D341Med (cell line): ENCODE results near the gene CHCHD1.
"Not testable (repeated sequence)": the region's sequence is repeated elsewhere in the genome, so short reads cannot be mapped to it uniquely, and the experiment has no call there.

Source experiments
- DNase-seq: peaks from one replicate; pipeline ENCODE4 v3.0.0; 2012; ENCODE audit warnings: low spot score

Gene CHCHD1

DNA sequence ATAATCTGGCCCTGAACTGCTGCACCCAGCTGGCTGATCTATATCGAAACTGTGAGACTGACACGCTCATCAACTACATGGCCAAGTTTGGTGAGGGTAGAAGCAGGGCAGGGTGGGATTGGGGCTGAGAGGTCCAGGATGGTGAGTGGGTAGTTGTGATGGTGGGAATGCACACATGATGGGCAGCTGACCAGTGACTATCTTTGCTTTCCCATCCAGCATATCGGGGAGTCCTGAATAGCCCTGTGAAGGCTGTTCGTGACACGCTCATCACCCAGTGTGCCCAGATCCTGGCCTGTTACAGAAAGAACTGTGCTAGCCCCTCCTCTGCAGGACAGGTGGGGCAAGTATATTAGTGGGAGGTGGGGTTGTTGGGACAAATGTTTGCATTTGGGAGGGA lies 12.5 kb upstream of the CHCHD1 start:
- DNase-seq, result no peak

DNA sequence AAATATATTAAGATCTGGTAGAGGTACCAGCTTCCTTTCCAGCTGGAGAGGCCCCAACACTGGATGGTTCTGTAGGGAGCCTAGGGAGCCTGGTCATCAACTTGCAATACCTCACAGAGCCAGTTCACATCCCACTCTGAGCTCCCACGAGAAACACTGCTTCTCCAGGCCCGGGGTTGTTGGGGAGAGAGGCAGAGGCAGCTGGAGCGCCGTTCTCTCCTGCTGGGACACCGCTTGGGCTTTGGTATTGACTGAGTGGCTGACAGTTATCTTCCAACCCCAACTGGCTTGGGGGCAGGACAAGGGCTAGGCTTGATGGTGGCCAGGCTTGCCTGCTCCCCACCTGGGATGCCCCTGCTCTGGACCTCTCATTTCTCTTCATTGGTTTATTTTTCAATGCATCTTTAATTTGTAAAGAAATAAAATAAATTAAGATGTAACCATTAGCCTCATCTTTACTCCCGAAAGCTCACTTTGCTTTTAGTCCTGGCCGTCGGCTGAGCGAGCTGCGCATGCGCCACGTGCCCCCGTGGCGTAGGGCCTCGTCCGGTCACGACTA lies 10.0 kb upstream of the CHCHD1 start:
- peak; percentile 81 for DNase-seq

DNA sequence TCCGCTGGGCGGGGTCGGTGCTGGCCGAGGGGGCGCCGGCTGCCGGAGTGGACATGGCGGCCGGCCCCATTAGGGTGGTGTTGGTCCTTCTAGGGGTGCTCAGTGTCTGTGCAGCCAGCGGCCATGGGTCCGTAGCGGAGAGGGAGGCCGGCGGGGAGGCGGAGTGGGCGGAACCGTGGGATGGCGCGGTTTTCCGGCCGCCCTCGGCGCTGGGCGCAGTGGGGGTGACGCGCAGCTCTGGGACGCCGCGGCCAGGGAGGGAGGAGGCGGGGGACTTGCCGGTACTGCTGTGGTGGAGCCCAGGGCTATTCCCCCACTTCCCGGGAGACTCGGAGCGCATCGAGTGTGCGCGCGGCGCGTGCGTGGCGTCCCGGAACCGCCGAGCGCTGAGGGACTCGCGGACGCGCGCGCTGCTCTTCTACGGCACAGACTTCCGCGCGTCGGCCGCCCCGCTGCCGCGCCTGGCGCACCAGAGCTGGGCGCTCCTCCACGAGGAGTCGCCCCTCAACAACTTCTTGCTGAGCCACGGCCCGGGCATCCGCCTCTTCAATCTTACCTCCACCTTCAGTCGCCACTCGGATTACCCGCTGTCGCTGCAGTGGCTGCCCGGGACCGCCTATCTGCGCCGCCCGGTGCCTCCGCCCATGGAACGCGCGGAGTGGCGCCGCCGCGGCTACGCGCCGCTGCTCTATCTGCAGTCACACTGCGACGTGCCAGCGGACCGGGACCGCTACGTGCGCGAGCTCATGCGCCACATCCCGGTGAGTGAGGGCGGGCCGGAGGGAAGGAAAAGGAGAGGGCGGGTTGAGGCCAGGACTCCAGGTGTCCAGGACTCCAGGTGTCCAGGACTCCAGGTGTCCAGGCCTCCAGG lies 9.3 kb upstream of the CHCHD1 start:
- peak; percentile 80 for DNase-seq

DNA sequence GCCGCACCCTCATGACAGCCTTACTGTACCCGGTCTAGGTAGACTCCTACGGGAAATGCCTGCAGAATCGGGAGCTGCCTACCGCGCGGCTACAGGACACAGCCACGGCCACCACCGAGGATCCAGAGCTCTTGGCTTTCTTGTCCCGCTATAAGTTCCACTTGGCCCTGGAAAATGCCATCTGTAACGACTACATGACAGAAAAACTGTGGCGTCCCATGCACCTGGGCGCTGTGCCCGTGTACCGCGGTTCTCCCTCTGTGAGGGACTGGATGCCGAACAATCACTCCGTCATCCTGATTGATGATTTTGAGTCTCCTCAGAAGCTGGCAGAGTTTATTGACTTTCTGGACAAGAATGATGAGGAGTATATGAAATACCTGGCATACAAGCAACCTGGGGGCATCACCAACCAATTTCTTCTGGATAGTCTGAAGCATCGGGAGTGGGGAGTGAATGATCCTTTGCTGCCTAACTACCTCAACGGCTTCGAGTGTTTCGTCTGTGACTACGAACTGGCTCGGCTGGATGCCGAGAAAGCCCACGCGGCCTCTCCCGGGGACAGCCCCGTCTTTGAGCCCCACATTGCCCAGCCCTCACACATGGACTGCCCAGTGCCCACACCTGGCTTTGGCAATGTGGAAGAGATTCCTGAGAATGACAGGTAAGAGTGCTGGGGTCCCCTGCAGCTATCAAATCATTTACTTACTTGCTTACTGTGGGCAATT lies 8.5 kb upstream of the CHCHD1 start:
- no peak for DNase-seq

DNA sequence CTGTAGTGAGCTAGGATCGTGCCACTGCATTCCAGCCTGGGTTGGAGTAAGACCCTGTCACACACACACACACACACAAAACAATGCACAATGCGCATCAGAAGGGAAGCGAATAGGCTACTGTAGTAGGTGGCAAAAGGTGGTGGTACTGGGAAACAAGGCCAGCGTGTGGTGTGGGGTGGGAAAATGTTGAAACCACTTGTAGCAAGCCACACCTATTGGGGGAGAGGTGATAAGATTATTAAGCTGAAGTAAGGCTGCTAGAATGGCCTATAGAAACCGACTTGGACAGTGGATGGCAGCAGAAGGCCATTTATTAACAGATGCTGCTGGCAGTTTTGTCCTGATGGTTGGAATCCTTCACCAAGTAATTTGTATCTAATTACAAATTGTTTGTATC lies 7.2 kb upstream of the CHCHD1 start:
- no peak for DNase-seq

DNA sequence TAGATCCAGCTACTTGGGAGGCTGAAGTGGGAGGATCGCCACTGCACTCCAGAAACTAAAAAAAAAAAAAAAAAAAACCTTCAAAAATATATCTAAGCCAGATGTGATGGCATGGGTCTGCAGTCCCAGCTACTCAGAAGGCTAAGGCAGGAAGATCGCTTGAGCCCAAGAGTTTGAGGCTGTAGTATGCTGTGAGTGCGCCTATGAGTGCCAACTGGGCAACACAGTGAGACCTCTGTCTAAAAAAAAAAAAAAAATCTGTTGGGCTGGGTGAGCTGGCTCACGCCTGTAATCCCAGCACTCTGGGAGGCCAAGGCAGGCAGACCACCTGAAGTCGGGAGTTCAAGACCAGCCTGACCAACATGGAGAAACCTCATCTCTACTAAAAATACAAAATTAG lies 2.8 kb upstream of the CHCHD1 start:
- no peak for DNase-seq

DNA sequence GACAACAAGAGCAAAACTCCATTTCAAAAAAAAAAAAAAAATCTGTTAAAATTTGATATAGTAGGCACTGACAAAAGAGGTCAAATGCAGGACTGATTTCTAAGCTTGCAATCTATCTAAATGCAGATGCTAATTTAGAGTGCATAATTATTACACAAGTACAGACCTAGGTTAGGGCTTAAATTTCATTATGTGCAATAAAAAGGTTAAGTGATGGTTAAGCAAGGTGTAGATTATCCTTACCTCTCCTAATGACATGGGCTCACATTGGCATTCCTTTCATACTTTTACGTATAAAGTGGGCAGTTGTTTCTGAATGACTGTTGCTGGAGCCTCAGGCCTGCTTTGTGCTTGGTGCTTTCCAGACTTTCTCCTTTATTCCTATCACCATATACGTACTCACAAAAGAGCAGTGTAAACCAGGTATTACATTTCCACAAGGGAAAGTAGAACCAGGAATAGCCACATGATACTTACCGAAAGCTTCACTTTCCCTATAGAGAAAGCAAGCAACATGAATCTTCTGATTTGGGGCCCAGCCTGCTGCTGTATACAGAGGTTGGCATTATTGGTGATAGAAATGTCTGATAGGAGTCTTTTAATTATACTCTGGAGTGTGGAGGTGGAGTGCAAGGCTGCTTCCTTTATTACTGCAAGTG lies 2.2 kb upstream of the CHCHD1 start:
- DNase-seq, result no peak

DNA sequence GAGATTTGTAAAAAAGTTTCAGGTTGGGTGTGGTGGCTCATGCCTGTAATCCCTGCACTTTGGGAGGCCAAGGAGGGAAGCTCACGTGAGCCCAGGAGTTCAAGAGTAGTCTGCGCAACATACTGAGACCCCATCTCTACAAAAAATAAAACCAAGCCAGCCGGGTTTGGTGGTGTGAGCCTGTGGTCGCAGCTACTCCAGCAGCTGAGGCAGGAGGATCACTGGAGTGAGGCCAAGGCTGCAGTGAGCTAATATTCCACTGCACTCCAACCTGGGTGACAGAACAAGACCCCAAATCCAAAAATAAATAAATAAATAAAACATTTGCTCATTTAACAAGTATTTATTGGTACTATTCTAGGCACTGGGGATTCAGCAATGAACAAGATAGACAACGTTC lies 1.5 kb upstream of the CHCHD1 start:
- no peak for DNase-seq

DNA sequence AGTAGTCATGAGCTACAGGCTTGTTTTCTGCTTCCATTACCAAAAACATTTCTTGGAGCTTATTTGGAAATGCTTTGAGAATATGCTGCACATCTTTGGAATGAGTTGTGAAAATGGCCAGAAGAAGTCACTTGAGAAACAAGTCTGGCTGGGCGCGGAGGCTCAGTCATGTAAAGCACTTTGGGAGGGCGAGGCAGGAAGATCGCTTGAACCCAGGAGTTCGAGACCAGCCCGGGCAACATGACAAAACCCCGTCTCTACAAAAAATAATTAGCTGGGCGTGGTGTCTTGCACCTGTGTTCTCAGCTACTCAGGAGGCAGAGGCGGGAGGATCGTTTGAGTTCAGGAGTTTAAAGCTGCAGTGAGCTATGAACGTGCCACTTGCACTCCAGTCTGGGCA lies 882 bp upstream of the CHCHD1 start:
- no peak for DNase-seq

DNA sequence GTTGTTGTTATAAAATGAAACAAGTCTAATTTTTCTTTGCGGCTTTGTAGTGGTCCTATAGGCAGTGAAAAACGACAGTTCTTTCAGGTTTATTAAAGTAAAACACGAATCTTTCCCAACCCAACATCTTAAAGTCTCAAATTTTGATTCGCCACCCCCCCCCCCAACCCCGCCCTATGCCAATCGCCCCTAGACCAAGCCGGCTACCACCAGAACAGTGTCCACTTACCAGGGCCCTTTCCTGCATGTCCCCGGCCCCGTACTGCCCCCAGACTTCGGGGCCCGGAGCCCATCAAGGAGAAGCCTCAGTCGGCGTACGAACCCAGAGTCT lies 335 bp upstream of the CHCHD1 start:
- DNase-seq, result no peak

DNA sequence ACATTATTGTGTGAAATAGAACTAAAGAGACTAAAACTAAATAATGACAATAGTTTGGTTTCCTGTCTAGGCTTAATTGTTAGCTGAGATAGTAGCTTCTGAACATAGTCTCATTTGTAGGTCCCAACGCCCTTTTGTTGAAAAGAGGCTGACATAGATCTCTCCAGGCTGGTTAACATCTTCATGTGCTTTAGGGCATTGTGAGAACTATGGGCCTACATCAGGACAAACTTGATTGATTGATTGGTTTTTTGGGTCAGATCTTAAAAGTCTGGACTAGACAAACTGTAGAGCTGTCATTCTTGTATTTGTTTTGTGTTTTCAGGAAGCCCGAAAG lies 869 bp downstream of the CHCHD1 start:
- no peak for DNase-seq

DNA sequence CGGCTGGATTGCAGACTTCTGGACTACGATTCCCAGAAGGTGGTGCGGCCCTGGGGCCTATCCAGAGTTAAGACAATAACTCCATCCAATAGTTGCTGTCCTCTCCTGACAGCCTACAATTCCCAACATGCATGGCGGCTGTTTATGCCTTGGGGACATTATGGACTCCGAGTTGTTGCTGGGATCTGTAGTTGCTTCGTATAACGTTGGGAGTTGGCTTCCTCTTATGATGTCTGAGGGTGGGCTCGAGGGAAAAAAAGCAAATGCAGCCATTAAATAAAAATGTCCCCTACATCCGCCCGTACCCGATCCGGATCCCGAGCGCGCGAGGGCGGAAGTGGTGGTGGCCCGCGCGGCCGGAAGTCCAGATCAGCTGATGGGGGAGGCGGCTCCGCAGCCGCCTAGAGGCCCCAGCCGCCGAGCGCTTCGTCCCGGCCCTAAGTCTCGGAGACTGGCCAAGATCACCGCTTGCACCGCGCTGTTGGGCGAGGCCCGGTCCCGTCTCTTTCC lies 3.4 kb downstream of the CHCHD1 start, which contains the start of gene ZSWIM8:
Gene ZSWIM8, plus strand, starts transcription at position 396 of the 510 bp plus-strand sequence. CDS start 273 bp downstream, outside the sequence.
- DNase-seq, result peak; percentile 89

DNA sequence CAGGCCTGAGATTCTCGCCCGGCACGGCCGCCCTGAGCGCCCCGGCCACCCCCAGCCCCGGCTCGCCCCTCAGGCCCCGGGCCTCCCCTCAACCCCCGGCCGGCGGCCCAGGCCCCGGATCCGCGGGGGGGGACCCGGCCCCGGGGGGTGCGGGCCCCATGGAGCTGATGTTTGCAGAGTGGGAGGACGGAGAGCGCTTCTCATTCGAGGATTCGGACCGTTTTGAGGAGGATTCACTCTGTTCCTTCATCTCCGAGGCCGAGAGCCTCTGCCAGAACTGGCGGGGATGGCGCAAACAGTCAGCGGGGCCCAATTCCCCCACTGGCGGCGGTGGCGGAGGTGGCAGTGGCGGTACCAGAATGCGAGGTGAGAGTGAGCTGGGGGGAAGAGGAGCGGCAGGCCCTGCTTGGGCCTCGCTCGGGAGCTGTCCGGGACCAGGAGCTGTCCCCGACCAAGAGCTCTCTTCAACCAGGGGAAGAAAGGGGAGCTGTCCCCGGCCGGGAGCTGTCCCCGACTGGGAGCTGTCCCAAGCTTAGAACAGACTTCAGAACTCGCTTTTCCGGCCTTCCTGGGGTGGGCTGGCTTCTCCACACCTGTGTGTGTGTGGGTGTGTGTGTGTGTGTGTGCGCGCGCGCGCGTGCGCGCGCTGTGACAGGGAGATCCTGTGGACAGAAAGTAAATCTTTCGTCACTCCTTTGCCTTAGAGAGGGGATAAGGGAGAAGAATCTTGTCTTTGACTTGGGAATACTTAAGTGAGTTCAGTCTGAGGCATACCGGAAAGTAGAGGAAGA lies 4.1 kb downstream of the CHCHD1 start:
- peak; percentile 40 for DNase-seq

DNA sequence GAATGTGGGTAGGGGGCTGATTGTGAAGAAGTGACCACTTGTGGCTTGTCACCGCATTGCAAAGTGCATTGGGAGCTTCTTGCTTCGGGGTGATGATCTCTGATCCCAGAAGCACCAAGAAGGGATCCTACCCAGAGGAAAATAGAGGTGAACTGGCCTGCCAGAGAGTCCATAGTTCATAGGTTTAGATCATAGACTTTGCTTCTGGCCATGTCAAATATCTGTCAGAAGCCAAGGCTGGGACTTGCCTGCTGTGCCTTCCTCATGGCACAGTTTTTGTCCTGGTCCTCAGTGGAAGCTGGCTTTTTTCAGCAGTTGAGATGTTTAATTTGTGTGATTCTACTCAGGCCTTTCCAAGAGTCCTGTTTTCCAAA lies 4.7 kb downstream of the CHCHD1 start:
- no peak for DNase-seq

DNA sequence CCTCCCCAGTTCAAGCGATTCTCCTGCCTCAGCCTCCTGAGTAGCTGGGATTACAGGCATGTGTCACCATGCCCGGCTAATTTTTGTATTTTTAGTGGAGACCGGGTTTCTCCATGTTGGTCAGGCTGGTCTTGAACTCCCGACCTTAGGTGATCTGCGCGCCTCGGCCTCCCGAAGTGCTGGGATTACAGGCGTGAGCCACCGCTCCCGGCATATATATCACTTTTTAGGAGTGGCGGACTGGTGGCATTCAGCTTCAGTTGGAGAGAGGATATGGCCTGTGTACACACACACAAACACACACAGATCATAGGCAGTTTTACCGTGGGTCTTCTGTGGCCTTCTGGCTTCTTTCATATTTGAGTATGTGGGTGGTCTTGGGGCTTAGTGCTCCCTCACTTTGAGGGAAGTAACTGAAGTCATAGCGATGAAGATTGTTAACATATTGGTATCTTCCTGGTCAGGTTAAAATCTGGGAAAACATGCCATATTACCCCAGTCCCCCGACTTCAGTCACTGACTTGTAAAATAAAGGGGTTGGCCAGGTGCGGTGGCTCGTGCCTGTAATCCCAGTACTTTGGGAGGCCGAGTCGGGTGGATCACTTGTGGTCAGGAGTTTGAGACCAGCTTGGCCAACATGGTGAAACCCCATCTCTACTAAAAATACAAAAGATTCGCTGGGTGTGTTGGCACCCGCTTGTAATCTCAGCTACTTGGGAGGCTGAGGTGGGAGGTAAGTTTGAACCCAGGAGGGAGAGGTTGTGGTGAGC lies 5.4 kb downstream of the CHCHD1 start:
- DNase-seq, result not testable (repeated sequence)

DNA sequence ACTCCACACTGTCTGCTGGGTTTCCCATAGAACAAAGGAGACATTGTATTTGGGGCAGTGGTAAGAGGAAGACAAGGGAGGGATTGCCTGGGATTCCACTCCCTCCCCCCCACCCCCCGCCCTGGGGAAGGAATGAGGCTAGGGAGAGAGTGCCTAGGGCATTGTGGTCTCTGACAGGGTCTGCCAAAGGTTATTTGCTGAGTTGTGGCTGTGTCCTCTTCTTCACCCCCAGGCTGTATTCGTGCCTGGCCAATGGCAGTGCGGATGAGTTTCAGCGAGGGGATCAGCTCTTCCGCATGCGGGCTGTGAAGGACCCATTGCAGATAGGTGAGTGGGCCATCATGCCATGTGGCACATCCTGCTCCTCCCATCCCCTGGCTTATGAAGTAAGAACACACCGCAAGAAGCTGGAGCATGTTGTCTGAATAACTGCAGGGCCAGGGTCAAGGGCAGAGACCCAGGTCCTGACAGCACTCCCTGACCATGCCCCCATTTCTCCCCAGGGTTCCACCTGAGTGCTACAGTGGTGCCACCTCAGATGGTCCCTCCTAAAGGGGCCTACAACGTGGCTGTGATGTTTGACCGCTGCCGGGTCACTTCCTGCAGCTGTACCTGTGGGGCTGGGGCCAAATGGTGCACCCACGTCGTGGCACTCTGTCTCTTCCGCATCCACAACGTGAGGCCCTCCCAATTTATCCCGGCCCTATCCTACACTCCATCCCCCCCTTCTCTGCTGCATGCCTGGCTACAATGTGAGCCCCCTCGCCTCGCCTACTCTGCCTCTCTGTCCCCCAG lies 7.2 kb downstream of the CHCHD1 start:
- DNase-seq, result no peak

DNA sequence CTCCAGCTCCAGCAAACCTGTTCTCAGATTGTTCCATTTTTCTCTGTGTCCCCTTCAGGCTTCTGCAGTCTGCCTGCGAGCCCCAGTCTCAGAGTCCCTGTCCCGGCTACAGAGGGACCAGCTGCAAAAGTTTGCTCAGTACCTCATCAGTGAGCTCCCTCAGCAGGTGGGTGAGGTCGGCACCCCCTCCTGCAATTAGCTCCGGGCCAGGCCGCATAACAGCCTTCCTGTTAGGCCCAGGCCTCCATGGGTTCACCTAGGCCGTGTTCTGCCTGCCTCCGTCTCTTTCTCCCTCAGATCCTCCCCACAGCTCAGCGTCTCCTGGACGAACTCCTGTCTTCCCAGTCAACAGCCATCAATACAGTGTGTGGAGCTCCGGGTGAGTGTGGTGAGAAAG lies 7.8 kb downstream of the CHCHD1 start:
- DNase-seq, result no peak

DNA sequence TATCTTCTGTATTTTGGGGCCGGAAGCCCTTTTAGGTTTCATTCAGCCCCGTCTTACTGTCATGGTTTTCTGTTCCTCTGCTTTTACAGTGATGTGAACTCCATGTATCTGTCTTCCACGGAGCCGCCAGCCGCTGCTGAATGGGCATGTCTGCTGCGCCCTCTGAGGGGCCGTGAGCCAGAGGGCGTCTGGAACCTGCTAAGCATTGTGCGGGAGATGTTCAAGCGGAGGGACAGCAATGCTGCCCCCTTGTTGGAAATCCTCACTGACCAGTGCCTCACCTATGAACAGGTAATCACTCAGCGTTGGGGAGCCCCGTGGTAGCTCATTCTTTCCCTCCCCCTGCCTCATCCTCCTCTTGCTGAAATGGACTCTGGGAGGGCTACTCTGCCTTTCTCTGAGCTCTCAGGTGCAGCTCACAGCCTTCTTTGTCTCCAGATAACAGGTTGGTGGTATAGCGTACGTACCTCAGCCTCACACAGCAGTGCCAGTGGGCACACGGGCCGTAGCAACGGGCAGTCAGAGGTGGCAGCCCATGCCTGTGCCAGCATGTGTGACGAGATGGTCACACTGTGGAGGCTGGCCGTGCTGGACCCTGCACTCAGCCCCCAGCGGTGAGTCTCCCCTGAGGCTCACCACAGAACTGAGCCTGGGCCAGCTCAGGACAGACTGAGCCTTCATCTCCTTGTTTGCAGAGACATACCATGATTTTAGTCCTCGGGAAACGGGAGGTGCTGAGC lies 9.2 kb downstream of the CHCHD1 start:
- no peak for DNase-seq

DNA sequence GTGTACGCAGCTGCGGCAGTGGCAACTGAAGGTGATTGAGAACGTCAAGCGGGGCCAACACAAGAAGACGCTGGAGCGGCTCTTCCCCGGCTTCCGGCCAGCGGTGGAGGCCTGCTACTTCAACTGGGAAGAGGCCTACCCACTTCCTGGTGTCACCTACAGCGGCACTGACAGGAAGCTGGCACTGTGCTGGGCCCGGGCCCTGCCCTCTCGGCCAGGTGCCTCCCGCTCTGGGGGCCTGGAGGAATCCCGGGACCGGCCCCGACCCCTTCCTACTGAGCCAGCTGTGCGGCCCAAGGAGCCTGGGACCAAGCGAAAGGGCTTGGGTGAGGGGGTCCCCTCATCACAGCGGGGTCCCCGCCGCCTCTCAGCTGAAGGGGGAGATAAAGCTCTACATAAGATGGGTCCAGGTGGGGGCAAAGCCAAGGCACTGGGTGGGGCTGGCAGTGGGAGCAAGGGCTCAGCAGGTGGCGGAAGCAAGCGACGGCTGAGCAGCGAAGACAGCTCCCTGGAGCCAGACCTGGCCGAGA lies 10.1 kb downstream of the CHCHD1 start:
- DNase-seq, result no peak
